Ascending aorta (tissue), 2 donors: ENCODE results near the gene IRAK4. TPM values are rescaled to one million over a fixed set of nuclear protein-coding genes. Genes with fewer than 3 reads are reported as not detected.
"Not testable (repeated sequence)": the region's sequence is repeated elsewhere in the genome, so short reads cannot be mapped to it uniquely, and the experiment has no call there.

Experiments used
- DNase-seq, 2 donors: peaks; one replicate each; pipeline ENCODE4 v3.0.0-alpha.2; 2019; ENCODE audit warnings: low spot score in 2 of 2
- H3K27ac ChIP-seq, 2 donors: fragments of 200-600 bp; sonication (generic); one replicate each; pipeline ENCODE4 v1.5.1; 2016 to 2017; ENCODE audit warnings: mild to moderate bottlenecking in 1 of 2
- H3K27me3 ChIP-seq: fragments of 200-600 bp; sonication (generic); one replicate; pipeline ENCODE4 v1.5.1; 2017
- H3K36me3 ChIP-seq, 2 donors: fragments of 200-600 bp; sonication (generic); one replicate each; pipeline ENCODE4 v1.5.1; 2016
- H3K4me1 ChIP-seq, 2 donors: fragments of 200-600 bp; sonication (generic); one replicate each; pipeline ENCODE4 v1.5.1; 2016 to 2017; ENCODE audit warnings: mild to moderate bottlenecking in 1 of 2
- H3K4me3 ChIP-seq, 2 donors: fragments of 200-600 bp; sonication (generic); one replicate each; pipeline ENCODE4 v1.5.1; 2016 to 2017; ENCODE audit warnings: mild to moderate bottlenecking in 1 of 2
- H3K9me3 ChIP-seq, 2 donors: fragments of 200-600 bp; sonication (generic); one replicate each; pipeline ENCODE4 v1.5.1; 2016
- CTCF ChIP-seq, 3 experiments: fragments of 200-600 bp in 2 of 3; fragments of 450-650 bp in 1 of 3; sonication (generic) in 2 of 3; IDR thresholded peaks; one replicate each; pipeline ENCODE4 v1.5.1; 2016 to 2019; ENCODE audit warnings: antibody characterized with exemption in 3 of 3, mild to moderate bottlenecking in 1 of 3, moderate library complexity in 1 of 3
- intact Hi-C: fragments of 100-400 bp; cut with DNase I; formaldehyde crosslinking; loops from one replicate; pipeline ENCODE4 v1.15.1; 2023
- total RNA-seq: library from RNA; depleted of rRNA; stranded (reverse); fragments of >200 nt; gene quantifications from one replicate; pipeline ENCODE4 v1.1.0, GENCODE V29; 2016

Gene IRAK4
- total RNA-seq, 1 donor from 2014 or later: 7.3 TPM

- TF ChIP-seq CTCF (IDR thresholded peaks at IDR 0.05): no peak
- peaks cover 0 to 17% of the 10 kb centered on the region in 2 donors for H3K36me3 ChIP-seq
- H3K4me1 ChIP-seq: no peaks in the 10 kb centered on the region
- no peaks in the 10 kb centered on the region for H3K9me3 ChIP-seq
- H3K27ac ChIP-seq: no peak overlapping the region
- no peak for DNase-seq
- no peak overlapping the region for H3K4me3 ChIP-seq
- intact Hi-C loops: no loop called here
- H3K27me3 ChIP-seq: no peaks in the 10 kb centered on the region
These were observed 18.1 kb upstream of the IRAK4 start for GRCh38 chr12:43740511-43741100.

- no peaks in the 10 kb centered on the region for H3K9me3 ChIP-seq
- no peaks in the 10 kb centered on the region for H3K27me3 ChIP-seq
- no peaks in the 10 kb centered on the region for H3K4me1 ChIP-seq
- intact Hi-C loops: no loop called here
- H3K27ac ChIP-seq: no peak overlapping the region
- peaks cover 0 to 18% of the 10 kb centered on the region in 2 donors for H3K36me3 ChIP-seq
- TF ChIP-seq CTCF (IDR thresholded peaks at IDR 0.05): no peak
- DNase-seq: no peak
- no peak overlapping the region for H3K4me3 ChIP-seq
These were observed 16.6 kb upstream of the IRAK4 start for GRCh38 chr12:43742106-43742505.

- Histone ChIP-seq H3K27ac (no peak overlapping the region), H3K36me3 (peaks cover 0 to 18% of the 10 kb centered on the region in 2 donors), H3K9me3 (no peaks in the 10 kb centered on the region), H3K4me1 (no peaks in the 10 kb centered on the region), H3K27me3 (no peaks in the 10 kb centered on the region), H3K4me3 (no peak overlapping the region)
- no peak for DNase-seq
- TF ChIP-seq CTCF (IDR thresholded peaks at IDR 0.05): no peak
- intact Hi-C loops: no loop called here
These were observed 13.9 kb upstream of the IRAK4 start for GRCh38 chr12:43744826-43745225.

- H3K36me3 ChIP-seq: peaks cover 0 to 19% of the 10 kb centered on the region in 2 donors
- intact Hi-C loops: no loop called here
- H3K27me3 ChIP-seq: no peaks in the 10 kb centered on the region
- H3K4me1 ChIP-seq: no peaks in the 10 kb centered on the region
- TF ChIP-seq CTCF (IDR thresholded peaks at IDR 0.05): no peak
- no peak overlapping the region for H3K27ac ChIP-seq
- DNase-seq: no peak
- no peak overlapping the region for H3K4me3 ChIP-seq
- H3K9me3 ChIP-seq: peaks cover 0 to 4% of the 10 kb centered on the region in 2 donors
These were observed 9.7 kb upstream of the IRAK4 start for GRCh38 chr12:43749016-43749415.

- no peak overlapping the region for H3K4me3 ChIP-seq
- TF ChIP-seq CTCF (IDR thresholded peaks at IDR 0.05): no peak
- H3K9me3 ChIP-seq: peaks cover 0 to 4% of the 10 kb centered on the region in 2 donors
- intact Hi-C loops: no loop called here
- H3K4me1 ChIP-seq: no peaks in the 10 kb centered on the region
- H3K27ac ChIP-seq: no peak overlapping the region
- no peak for DNase-seq
- peaks cover 0 to 17% of the 10 kb centered on the region in 2 donors for H3K36me3 ChIP-seq
- H3K27me3 ChIP-seq: no peaks in the 10 kb centered on the region
These were observed 7.9 kb upstream of the IRAK4 start for GRCh38 chr12:43750814-43751213.

GRCh38 chr12:43751360-43751759, 7.4 kb upstream of the IRAK4 start:
- peaks cover 0 to 17% of the 10 kb centered on the region in 2 donors for H3K36me3 ChIP-seq
- H3K27ac ChIP-seq, H3K4me1 ChIP-seq, H3K4me3 ChIP-seq, H3K27me3 ChIP-seq, DNase-seq, intact Hi-C loops, H3K9me3 ChIP-seq: not testable (repeated sequence)
